Epithelial cell of esophagus (primary cell): ENCODE data around the gene ANKRD12.

Source experiments
- DNase-seq: peaks from one replicate; pipeline ENCODE4 v3.0.0; 2010; ENCODE audit warnings: low read depth
- H3K4me3 ChIP-seq: 2 replicates; pipeline ENCODE4 v1.5.1; 2011; ENCODE audit warnings: mild to moderate bottlenecking, low read length, control low read depth
- CTCF ChIP-seq: IDR thresholded peaks from 2 replicates; pipeline ENCODE4 v1.5.1; 2011; ENCODE audit warnings: low read depth, mild to moderate bottlenecking, low read length, control low read depth, inconsistent platforms; ENCODE audit not compliant: insufficient read depth; ENCODE audit errors: missing control alignments

The ANKRD12 gene

GRCh38 chr18:9133225-9133624 lies 3.4 kb upstream of the ANKRD12 start:
- peak; percentile 75 for DNase-seq
- TF ChIP-seq CTCF: no peak
- no peak overlapping the region for H3K4me3 ChIP-seq

GRCh38 chr18:9135081-9135911 lies 1.3 kb upstream of the ANKRD12 start:
- H3K4me3 ChIP-seq: peak overlapping the region; percentile 70
- TF ChIP-seq CTCF: no peak
- DNase-seq: no peak

- no peak for TF ChIP-seq CTCF
- peak; percentile 61 for DNase-seq
- peak overlapping the region; percentile 70 for H3K4me3 ChIP-seq
These were observed 668 bp upstream of the ANKRD12 start for GRCh38 chr18:9135912-9136314.

- peak overlapping the region; percentile 88 for H3K4me3 ChIP-seq
- TF ChIP-seq CTCF: no peak
- peak; percentile 79 for DNase-seq
These were observed 836 bp downstream of the ANKRD12 start for GRCh38 chr18:9137168-9138066.

GRCh38 chr18:9139400-9140039 lies 2.9 kb downstream of the ANKRD12 start:
- no peak for TF ChIP-seq CTCF
- no peak overlapping the region for H3K4me3 ChIP-seq
- no peak for DNase-seq

- TF ChIP-seq CTCF: no peak
- H3K4me3 ChIP-seq: no peak overlapping the region
- no peak for DNase-seq
These were observed 3.8 kb downstream of the ANKRD12 start for GRCh38 chr18:9140381-9140780.
